GM12875 (cell line): ENCODE measurements around the gene OSM.
A peak's percentile ranks its signal among the peaks of the same experiment; 100 is the strongest.

ENCODE experiments used
- H3K4me3 ChIP-seq: one replicate; pipeline ENCODE4 v1.5.1; 2011; ENCODE audit warnings: low read depth, low read length, control low read depth
- TF ChIP-seq, protein P1 (sequence below): IDR thresholded peaks from 2 replicates; pipeline ENCODE4 v1.5.1; 2011; ENCODE audit warnings: low read depth, mild to moderate bottlenecking, control low read depth, inconsistent platforms, low read length, moderate library complexity, borderline replicate concordance; ENCODE audit not compliant: insufficient read depth

OSM gene

GRCh38 chr22:30305519-30305905 is 38.9 kb upstream of the OSM start:
- peak overlapping the region; percentile 46 for H3K4me3 ChIP-seq
- TF ChIP-seq, protein P1, sequence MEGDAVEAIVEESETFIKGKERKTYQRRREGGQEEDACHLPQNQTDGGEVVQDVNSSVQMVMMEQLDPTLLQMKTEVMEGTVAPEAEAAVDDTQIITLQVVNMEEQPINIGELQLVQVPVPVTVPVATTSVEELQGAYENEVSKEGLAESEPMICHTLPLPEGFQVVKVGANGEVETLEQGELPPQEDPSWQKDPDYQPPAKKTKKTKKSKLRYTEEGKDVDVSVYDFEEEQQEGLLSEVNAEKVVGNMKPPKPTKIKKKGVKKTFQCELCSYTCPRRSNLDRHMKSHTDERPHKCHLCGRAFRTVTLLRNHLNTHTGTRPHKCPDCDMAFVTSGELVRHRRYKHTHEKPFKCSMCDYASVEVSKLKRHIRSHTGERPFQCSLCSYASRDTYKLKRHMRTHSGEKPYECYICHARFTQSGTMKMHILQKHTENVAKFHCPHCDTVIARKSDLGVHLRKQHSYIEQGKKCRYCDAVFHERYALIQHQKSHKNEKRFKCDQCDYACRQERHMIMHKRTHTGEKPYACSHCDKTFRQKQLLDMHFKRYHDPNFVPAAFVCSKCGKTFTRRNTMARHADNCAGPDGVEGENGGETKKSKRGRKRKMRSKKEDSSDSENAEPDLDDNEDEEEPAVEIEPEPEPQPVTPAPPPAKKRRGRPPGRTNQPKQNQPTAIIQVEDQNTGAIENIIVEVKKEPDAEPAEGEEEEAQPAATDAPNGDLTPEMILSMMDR = no peak

DNA sequence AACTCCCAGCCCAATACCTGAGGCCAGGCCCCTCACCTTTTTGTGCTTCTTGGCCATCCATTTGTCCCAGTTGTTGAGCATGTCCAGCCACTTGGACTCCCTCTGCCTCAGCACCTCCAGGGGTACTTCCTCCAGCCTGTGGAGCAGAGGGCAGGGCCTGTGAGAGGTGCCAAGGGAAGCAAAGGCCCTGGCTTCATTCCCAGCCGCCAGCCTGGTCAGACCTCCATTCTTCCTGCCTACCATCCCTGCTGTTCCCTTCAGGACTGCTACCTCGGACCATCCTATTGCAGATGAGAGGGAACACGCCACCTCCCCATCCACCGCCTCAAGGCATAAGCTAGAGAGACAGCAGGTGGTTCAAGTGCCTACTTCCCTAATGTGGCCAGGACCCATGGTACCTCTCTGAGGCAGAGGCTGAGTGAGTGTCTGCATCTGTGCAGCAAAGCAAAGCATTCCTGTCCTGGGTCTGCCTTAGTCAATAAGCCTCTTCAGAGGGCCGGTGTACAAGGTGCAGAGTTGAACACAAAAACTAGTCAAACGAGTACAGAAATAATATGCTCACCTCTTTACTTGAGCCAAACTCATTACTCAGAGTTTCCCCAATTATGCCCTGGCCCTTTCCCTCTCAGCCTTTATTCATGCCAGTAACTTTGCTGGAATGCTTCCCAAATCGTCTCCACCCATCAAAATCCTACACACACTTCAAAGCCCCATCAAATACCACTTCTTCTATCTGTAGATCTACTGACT is 38.0 kb upstream of the OSM start:
- TF ChIP-seq, protein P1 = no peak

DNA sequence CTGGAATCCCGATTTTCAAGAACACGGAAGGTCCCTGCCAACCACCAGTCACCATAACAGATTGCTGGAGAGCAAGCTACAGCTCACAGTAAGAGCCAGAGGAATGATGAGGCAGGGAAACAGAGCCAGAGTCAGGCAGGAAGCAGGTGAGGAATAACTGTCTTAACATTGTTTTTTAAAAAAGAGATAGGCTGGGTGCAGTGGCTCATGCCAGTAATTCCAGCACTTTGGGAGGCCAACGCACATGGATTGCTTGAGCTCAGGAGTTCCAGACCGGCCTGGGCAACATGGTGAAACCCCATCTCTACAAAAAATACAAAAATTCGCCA is 36.1 kb upstream of the OSM start:
- no peak overlapping the region for H3K4me3 ChIP-seq
- TF ChIP-seq, protein P1 = no peak

More for the DNA sequence above, 38.0 kb upstream of the OSM start:
- no peak overlapping the region for H3K4me3 ChIP-seq

DNA sequence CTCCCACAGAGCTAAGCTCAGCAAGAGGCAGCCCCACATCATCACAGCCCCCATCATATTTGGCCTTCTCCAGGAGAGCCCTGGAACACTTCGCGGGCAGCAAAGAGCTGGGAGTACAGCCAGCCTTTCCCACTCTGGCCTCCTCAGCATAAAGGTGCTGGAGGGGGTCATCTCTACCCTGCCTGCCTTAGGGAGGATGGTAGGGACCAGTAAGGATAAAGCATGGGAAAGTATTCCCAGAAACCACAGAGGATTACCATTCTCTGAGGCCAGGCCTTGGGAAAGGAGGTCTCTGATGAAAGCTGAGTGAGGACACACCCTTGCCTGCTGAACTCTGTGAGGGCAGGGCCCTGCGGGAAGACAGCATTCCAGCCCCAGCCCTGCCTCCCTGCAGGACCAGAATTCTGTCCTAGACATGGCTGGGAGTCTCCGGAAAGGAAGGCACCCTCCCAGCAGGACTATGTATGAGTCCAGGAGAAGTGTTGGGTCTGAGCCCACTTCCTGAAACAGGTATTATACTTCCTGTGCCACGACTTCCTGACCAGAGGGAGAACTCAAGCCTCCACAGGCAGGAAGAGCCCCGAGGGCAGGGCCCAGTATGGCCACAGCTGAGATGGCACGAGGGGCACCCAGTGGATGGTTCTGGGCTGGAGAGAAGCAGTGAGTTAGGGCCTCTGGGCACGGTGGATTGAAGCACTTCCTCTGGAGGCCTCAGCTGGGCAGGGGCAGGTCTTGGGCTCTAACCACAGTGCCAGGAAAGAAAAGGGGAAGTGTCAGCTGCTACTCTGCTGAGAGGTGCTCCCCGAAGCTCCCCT is 35.6 kb upstream of the OSM start:
- TF ChIP-seq, protein P1 = no peak
- no peak overlapping the region for H3K4me3 ChIP-seq

DNA sequence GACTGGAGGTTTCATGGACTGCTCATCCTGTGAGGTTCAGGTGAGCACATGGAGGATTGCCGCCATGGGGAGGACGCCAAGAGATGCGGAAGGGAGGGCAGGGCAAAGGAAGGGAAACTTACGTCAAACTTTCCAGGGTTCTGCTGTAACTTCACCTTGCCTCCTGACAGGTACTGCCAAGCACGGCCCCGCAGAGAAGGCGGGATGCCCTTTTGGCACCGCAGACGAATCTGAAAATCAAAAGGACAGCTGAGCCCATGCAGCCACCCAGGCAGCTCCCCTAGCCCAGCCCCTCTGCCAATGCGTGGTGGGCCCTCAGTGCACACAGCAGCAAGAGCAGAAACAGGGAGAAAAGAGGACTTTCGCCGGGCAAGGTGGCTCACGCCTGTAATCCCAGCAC is 32.7 kb upstream of the OSM start:
- no peak overlapping the region for H3K4me3 ChIP-seq
- TF ChIP-seq, protein P1 = no peak

- TF ChIP-seq, protein P1 = no peak
- no peak overlapping the region for H3K4me3 ChIP-seq
Observed at GRCh38 chr22:30297991-30298701, 31.5 kb upstream of the OSM start.
